GM15510 (cell line): ENCODE data around the gene MGAT4A.

Experiments used
- POLR2A ChIP-seq: IDR thresholded peaks from 3 replicates; pipeline ENCODE4 v1.6.1; 2011; ENCODE audit warnings: borderline replicate concordance; ENCODE audit not compliant: insufficient read length; ENCODE audit errors: extremely low read depth

Gene MGAT4A

GRCh38 chr2:98720286-98720685 is 10.6 kb downstream of the MGAT4A start:
- TF ChIP-seq POLR2A = no peak

GRCh38 chr2:98717621-98718020 is 13.3 kb downstream of the MGAT4A start:
- TF ChIP-seq POLR2A = no peak

DNA sequence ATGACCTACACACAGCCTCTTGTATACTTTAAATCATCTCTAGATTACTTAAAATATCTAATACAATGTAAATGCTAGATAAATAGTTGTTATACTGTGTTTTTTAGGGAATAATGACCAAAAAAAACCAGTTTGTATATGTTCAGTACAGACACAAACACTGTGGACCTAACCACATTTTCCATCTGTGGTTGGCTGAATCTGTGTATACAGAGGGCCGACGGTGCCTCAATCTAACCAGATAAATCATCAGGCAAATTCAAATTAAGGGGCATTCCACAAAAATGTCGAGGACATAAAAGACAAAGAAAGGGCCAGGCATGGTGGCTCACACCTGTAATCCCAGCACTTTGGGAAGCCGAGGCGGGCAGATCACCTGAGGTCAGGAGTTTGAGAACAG is 14.1 kb downstream of the MGAT4A start:
- TF ChIP-seq POLR2A = no peak

- TF ChIP-seq POLR2A = no peak
These were observed 15.0 kb downstream of the MGAT4A start for GRCh38 chr2:98715812-98716451.

GRCh38 chr2:98713332-98714015 is 17.5 kb downstream of the MGAT4A start:
- TF ChIP-seq POLR2A = no peak

- TF ChIP-seq POLR2A = no peak
These were observed 18.8 kb downstream of the MGAT4A start for GRCh38 chr2:98712145-98712544.

GRCh38 chr2:98711506-98711905 is 19.4 kb downstream of the MGAT4A start:
- no peak for TF ChIP-seq POLR2A

DNA sequence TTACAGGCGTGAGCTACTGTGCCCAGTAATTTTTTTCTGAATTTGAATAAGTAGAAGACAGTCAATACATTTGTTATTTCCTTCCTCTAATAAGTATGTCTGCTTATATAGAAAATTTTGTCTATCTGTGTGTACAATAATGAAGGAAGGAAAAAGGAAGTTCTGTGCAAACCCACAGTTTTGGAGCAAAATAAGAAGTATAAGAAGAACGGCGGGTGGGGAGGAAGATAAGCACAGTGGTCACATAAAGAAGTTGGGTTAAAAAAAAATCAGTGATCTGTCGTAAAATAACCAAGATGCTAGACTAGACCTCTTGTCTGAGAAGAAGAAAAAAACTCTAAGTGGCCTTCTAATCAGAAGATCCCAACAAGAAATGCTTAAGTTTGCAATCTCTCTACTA is 20.2 kb downstream of the MGAT4A start:
- TF ChIP-seq POLR2A = no peak

DNA sequence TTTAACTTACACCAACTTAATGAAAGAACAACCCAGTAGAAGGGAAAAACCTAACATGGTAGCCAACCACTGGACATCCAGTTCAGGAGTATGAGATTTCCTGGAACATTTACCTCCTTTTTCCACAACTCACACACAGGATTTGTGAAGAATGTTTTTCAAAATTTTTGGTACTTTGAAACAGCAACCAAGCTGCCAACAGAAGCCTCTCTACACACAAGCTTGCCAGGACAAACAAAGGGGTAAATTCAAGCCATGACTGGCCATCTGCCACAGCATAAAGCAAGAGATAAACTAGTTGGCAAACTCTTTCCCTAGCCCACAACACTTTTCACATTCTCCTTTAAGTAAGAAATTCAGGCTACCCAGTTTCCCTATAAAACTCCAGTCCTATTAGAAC is 21.4 kb downstream of the MGAT4A start:
- TF ChIP-seq POLR2A = no peak

DNA sequence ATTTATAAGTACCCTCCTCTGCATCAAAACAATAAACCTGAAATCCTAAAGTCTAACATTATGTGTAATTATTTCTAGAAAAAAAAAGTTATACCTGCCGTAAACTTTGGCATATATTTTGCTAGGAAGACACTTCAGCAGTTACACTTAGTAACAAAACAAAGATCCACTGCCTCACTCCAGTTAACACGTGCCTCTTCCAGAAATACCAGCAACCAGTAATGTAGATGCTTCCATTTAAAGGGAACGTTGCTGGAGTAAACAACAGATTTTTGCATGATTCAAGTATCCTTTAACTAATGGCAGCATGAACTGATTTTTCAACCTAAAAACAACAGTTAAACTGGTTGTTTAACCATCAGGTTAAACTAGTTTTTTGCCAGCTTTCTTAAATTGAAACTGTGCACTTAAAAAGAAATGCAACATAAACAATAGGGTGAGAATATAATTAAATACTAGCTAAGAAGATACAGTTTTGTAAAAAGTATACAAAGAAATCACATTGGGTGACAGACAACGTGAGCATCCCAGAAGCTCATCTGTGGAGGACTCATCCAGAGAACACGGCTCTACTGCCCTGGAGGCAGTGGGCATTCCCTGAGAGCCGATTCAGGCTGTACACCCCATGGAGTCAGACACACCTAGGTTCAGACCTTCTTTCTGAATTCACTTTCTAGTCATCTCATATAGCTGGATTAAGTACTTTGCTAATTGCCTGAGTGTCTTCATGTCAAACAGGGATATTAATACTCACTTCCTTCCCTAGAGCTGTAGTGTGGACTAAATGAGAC is 22.3 kb downstream of the MGAT4A start:
- no peak for TF ChIP-seq POLR2A

GRCh38 chr2:98706591-98706990 is 24.3 kb downstream of the MGAT4A start:
- TF ChIP-seq POLR2A = no peak

- no peak for TF ChIP-seq POLR2A
These were observed 25.7 kb downstream of the MGAT4A start for GRCh38 chr2:98705333-98705617.

DNA sequence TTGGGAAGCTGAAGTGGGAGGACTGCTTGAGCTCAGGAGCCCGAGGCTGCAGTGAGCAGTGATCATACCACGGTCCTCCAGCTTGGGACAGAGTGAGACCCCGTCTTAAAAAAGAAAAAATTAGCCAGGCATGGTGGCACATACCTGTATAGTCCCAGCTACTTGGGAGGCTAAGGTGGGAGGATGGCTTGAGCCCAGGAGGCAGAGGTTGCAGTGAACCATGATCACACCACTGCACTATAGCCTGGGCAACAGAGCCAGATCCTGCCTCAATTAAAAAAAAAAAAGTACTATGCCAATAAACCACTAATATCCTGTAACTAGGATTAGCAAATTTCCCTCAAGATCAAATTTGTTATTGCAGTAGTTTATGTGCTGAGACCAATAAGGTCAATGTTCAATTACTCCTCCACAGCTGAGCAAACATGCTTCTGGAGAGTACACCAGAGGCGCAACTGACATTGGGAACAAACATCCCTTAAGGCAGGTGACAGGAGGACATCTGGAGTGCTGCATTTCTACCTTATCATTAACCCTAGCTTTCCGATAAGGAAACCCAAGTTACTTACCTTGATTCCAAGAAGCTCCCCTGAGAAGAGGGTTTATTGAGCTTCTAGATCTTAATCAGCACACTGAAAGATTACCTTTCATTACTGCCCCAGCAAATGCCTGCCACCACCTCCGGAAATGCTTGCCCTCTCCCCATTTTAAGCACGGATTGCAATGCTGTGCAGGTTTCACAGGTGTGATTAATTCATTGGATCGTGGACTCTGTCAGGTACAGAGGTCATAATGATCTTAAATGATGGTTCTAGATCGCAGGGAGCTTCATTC is 26.2 kb downstream of the MGAT4A start:
- no peak for TF ChIP-seq POLR2A

DNA sequence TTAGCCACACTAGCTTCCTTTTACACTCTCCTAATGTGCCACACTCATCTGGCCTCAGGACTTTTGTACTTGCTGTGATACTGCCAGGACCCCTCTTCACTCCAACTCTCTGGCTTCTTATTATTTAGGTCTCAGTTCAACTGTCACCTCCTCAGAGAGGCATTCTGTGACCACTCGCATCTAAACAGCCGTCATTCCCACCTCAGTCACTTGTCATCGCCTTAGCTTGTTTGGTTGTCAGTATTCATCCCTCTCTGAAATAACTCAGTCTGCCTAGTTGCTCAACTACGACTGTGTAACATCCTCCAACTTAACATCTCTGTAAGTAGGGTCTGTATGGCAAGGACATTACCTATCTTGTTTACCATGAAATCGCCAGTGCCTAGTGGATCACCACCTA is 27.2 kb downstream of the MGAT4A start:
- no peak for TF ChIP-seq POLR2A
